GM19397 (cell line): ENCODE results near the gene BRAT1.
"Not testable (repeated sequence)": the region's sequence is repeated elsewhere in the genome, so short reads cannot be mapped to it uniquely, and the experiment has no call there.

ENCODE experiments used
- ATAC-seq: cut with Tn5 transposase; IDR thresholded peaks from one replicate; pipeline ENCODE4 v1.9.1; 2021; ENCODE audit warnings: mild to moderate bottlenecking, moderate library complexity; ENCODE audit not compliant: unreplicated experiment

The BRAT1 gene

DNA sequence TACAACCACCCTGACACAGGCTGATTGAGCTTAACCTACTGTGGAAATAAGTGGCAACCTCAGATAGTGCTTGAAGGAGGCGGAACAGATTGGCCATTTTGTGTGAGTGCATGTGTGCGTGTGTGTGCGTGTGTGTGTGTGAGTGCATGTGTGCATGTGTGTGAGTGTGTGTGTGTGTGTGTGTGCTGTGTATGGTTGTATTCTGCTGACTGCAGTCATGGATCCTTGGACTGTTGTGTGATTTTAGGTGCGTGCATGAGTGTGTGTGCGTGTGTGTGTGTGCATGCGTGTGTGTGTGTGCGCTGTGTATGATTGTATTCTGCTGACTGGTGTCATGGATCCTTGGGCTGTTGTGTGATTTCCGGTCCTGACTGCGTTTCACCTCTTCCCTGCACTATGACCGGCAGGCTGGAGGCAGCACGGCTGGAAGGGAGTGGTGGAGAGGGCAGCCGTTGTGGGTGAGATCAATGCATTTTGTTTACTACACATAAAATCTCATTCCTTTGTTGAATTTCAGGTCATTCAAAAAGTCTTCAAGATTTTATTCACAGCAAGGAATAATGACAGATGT, 9.7 kb upstream of the BRAT1 start:
- ATAC-seq: no peak

DNA sequence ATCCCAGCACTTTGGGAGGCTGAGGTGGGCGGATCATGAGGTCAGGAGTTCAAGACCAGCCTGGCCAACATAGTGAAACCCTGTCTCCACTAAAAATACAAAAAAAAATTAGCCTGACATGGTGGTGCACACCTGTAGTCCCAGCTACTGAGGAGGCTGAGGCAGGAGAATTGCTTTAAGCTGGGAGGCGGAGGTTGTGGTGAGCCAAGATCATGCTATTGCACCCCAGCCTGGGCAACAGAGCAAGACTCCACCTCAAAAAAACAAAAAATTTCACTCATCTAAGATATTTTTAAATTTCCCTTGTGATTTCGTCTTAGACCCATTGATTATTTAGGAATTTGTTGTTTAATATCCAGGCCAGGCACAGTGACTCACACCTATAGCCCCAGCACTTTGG, 8.6 kb upstream of the BRAT1 start:
- ATAC-seq: not testable (repeated sequence)

DNA sequence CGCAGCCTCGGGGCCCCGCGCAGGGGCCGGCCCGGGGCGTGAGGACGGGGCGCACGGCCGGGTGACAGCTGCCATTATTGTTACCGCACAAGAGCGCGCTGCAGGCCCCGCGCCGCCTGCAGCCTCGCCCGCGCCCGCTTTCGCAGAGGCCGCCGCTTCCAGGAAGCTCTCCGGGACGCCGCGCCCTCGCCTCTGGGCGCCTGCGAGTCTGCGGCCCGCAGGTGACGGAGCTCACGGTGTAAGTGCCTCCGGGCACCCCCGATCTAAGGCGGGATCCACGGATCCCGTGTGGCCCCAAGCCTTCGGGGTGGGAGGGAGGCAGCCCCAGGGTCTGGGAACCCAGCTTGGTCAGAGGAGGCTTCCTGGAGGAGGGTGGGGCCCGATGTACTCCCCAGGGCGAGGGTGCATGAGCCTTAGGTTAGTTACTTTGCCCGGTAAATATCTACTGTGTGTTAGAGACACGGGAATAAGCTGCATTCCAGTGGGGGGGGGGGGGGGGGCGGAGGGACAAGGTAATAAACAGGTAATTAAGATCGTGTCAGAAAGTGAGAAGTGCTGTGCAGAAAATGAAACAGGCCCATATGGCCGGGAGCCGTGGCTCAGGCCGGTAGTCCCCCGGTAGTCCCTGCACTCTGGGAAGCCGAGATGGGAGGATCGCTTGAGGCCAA, 4.1 kb upstream of the BRAT1 start:
- peak; percentile 15 for ATAC-seq

DNA sequence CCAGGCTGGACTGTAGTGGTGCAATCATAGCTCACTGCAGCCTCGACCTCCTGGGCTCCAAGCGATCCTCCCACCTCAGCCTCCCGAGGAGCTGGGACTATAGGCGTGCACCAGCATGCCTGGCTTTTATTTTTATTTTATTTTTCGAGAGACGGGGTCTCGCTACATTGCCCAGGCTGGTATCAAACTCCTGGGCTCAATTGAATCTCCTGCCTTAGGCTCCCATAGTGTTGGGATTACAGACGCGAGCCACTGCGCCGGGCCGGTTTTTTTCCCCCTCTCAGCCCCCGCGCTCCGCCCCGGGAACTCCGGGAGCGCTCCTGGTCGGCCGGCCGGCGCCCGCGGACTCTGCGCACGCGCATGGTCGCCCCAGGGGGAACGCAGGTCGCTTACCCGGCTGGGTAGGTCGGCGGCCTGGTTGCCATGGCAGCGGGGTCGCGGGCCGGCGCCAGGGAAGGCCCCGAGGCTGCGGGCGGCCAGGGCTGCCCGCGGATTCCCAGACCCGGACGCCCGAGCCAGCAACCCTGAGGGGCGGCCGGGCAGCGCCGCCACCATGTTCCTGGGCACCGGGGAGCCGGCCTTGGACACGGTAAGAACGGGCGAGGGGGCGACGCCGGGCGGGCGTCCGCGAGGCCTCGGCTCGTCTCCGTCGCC, 3.4 kb upstream of the BRAT1 start, which contains the start of gene IQCE:
IQCE (plus strand) TSS at position 351 of the 654 bp plus-strand sequence; CDS start at position 554, 203 bp downstream.
- ATAC-seq: peak; percentile 56

DNA sequence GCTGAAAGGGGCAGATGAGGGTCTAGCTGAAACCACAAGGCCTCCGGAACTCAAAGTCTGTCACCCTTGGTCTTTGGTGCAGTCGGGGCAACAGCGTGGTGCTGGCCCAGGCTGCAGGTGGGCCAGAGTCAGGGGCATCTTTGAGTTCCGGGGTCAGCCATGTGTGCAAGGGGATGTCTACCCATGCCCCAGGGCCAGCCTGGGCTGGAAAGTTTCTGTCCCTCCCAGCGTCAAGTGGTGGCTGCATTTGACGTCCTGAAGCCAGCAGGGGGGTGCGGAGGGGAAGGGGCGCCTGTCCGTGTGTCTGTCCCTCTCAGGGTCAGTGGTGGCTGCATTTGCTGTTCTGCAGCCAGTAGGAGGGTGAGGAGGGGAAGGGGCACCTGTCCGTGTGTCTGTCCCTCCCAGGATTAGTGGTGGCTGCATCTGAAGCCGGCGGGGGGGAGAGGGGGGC, 638 bp downstream of the BRAT1 start:
- no peak for ATAC-seq

DNA sequence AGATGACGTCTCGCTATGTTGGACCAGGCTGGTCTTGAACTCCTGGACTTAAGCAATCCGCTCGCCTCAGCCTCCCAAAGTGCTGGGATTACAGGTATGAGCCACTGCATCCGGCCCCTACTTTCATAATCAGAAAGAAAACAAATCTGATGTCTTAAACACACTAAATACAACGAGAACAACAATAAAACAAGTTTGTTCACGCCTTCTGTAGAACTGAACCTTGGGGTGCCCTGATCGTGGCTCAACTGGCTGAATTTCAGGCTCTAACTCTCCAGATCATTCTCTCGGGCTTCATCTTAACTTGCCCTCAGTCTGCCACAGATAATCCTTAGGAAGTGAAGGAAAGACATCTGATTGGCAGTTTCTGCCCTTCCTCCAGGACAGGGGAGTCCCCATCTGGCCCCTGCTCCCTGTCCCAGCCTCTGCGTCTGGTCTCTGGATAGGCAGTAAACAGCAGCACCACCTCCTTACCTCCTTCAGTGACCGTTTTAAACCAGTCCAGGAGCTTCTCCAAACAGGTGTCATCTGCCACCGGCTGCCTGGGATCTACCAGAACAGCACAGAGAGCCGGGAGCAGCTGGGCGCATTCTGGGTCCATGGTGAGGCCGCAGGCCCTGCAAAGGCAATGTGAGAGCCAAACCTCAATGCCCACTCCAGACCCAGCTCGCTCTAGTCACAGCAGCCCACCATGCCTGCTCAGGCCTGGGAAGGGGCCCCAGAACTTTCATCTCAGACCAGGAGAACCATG, 1.3 kb downstream of the BRAT1 start:
- no peak for ATAC-seq

DNA sequence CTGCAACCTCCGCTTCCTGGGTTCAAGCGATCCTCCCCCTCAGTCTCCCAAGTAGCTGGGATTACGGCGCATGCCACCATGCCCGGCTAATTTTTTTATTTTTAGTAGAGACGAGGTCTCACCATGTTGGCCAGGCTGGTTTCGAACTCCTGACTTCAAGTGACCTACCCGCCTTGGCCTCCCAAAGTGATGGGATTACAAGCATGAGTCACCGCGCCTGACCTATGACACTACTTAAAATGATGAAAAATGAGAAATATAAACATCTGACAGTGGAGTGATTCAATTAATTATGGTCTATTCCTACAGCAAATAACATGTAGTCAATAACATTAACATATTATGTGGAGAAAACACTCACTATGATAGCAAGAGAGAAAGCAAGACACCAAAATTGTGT, 2.2 kb downstream of the BRAT1 start:
- ATAC-seq: no peak

DNA sequence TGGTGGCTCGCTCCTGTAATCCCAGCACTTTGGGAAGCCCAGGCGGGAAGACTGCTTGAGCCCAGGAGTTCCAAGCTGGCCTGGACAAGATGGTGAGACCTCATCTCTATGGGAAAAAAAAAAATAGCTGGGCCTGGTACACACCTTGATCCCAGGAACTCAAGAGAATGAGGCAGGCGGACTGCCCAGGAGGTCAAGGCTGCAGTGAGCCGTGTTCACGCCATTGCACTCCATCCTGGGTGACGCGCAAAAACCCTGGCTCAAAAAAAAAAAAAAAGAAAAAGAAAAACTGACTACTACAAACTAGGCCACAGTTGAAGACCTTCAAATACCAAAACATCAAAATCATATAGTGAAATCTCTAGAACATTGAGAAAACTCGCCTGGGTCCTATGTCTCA, 3.9 kb downstream of the BRAT1 start:
- no peak for ATAC-seq

DNA sequence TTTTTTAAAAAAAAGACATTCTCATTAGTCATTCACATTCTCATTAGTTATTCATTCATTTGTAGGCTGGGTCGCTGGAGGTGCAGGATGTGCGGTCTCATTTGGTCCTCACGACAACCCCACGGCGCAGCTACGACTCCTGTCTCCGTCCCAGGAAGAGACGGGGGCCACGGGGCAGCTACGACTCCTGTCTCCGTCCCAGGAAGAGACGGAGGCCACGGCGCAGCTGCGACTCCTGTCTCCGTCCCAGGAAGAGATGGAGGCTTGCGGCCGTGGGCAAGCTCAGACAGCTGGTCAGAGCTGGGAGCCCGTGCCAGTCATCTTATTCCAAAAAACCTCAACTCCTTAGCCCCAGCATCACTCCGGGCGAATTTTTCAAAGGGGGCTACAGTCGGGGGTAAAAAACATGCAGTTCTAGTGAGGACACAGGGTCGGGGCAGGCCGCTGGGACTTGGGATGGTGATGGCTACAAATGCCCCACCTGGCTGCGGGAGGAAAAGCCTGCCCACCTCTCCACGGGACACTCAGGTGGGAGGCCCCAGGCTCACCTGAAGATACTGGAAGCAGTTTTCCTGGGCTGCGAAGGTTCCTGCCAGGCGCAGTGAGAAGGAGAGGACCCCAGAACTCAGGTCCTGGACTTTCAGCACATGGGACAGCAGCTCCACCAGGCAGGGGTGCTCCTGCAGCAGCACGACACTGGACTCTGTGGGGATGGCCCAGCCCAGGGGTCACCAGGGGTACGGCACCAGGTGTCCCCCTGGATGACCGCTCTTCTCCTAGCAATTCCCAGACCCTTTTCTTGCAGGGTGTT, 8.3 kb downstream of the BRAT1 start:
- ATAC-seq: no peak

DNA sequence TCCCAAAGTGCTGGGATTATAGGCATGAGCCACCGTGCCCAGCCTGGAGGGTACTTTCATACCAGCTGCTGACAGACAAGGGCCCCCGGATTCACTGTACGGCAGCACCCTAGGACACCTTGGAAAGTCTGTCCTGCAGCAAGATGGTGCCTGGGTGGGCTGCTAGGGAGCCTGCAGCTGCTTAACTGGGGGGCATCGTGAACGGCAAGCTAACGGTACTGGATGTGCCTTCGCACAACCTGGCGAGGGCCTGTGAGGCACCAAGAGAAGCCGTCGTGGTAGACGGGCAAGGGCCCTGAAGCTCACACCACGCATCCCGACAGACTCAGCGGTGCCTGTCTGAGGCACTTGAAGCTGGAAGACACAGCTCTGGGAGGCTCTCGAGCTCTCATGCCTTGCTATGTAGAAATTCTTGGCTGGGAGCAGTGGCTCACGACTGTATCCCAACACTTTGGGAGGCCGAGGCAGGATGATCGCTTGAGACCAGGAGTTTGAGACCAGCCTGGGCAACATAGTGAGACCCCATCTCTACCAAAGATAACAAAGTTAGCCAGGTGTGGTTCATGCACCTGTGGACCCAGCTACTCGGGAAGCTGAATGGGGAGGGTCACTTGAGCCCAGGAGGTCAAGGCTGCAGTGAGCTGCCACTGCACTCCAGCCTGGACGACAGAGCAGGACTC, 9.4 kb downstream of the BRAT1 start:
- no peak for ATAC-seq

DNA sequence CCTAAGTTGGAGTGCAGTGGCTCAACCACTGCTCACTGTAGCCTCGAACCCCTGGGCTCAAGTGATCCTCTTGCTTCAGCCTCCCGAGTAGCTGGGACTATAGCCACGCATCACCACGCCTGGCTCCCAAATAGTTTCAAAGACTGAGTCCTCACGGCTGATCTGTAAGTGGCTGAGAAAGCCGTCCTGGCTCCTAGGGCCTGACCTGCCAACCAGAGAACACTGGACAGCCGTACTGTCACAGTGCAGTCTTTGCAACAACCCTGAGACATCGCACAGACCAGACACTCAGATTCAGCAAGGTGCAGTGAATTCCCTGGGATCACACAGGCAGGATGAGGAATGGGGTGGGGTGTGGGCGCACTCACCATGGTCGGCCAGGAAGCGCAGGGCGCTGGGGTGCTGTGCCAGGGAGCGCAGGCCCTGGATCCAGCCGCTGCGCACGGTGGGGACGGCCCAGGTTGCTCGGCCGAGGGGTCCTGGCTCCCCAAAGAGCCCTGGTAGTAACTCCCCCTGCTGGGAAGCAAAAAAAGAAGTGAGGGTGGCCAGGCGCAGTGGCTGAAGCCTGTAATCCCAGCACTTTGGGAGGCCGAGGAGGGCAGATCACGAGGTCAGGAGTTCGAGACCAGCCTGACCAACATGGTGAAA, 10.7 kb downstream of the BRAT1 start:
- ATAC-seq: no peak

DNA sequence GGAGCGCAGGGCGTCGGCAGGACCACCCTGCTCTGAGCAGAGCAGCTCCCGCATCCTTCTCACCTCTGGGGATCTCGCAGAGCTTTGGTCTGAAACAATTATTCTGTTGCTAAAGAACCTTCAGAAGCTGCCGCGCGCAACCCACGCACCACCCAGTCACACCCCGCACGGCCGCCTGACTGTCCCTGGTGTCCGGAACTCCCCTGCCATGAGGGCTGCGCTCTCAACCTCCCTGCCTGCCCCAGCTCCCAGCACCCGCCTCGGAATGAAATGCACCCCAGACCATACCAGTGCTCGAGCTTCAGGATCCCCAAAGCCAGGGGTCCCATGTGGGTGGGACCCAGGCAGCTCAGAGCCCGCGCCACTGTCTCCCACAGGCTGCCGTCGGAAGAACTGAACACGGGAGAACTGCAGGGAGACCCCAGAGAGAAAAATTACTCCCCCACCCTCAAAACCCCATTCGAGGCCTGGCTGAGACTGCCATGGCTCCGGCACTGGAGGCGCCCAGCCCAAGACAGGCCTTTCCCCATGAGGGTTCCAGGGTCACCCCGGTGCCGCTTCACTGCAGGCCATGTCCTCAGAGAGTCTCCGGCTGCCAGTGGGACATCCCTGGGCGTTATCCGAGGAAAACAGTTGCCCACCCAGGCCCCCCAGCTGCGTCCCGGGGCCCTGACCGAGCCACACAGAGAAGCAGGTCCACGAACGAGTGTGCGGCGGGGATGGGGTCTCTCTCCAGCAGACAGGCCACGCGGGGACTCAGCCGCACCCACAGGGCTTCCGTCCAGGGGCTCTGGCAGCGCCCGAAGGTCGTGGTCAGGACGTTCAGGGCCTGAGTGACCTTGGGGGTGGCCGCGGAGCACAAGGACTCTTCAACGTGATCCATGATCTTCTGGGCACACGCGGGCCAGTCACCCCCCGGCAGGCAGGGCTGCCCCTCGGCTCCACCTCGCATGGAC, 12.1 kb downstream of the BRAT1 start:
- no peak for ATAC-seq

DNA sequence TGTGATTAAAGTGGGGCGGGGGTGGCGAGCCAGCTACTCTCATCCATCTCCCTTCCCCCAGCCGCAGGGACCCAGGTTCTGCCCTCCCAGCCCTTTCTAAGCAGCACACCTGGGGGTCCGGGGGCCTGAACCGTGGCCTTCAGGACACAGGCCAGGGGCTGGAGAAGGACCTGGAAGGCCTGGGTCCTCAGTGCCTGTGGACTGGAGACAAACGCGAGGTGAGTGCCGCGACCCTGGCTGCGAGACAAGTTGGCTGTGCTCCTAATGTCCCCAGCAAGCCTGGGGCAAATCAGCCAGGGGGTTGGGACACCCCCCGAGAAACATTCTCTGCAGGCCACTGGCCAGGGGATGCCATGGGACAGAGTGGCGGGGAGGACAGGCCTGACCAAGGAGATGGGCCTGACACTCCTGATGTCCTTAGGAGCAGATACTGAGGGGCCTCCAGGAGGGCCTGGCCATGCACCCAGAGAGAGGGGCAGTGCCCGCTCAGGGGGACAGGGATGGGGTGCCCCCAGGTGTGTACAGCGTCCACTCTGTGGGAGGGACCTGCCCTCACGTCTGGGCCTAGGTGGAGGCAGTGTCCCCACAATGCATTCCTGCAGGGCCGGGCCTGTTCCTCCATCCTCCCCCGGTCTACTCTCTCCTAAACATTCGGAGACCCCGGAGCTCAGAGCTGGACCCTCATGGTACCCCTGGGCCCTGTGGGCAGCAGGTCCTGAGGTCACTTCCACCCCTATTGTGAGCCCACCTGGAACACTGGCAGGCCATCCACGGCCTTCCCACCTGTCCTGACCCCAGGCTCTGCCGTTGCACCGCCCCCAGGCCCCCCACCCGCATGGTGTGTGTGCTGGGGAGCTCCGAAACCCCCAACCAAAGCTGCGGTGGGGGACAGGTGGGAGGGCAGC, 13.1 kb downstream of the BRAT1 start:
- ATAC-seq: no peak

DNA sequence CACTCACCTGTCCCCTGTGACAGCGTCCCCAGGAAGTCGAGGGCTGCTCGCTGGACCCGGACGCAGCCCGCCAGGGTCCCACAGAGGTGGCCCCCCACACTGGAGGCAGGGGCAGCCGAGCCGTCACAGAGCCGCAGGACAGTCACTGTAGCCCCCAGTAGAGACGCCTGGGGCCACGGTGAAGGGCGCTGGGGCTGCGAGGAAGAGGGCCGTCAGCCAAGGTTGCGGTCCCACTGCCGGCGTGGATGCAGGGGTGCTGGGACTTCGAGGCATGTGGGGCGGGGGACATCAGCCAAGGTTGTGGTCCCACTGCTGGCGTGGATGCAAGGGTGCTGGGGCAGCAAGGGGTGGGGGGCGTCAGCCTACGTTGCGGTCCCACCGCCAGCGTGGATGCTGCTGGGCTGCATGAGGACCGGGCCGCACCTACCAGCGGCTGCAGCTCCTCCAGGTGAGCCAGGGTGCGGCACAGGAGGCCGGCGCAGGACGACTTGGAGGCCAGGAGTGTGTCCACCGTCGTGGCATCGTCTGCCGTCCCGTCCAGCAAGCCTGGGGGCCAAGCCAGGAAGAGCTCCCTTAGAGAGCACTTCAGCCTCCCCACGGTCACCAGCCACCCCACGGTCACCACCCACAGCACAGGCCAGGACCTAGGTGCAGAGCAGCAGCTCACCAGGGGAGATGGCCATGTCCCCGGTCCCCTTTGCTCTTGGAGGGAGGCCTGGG, 13.9 kb downstream of the BRAT1 start:
- no peak for ATAC-seq

DNA sequence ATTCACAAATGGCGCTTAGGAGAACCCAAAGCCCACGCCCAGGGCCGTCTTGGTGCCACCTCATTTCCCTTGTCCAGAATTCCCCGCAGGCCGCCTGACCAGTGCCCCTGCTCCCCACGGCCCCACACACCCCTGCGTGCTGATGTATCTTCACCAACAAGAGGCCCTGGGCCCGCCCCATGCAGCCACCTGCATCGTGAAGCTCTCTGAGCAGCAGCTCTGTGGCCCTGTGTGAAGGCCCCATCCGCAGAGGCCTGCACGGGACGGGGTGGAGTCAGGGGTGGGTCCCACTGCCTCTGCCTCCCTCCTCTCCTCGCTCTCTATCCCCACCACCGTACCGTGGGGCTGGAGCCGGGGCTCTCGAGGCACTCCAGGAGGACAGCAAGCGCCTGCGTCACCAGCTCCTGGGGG, 14.7 kb downstream of the BRAT1 start:
- ATAC-seq: no peak

DNA sequence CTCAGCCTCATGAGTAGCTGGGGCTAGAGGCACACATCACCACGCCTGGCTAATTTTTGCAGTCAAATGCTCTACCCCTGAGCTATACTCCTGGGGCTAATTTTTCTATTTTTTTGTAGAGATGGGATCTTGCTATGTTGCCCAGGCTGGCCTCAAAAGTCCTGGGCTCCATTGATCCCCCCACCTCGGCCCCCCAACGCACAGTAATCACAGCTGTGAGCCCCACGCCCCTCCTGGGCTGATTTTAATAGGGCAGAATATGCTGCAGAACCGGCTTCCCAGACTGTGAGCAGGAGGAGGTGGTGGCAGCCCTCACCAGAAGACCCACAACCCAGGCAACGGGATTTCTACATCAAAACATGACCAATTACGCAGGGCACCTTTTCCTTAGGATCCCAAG, 15.2 kb downstream of the BRAT1 start:
- no peak for ATAC-seq
